T-helper 1 cell treated with Interleukin-12 subunit alpha and Interleukin-12 subunit beta and Interleukin-4 antibody, amounts not matched to agents 30 ng/mL and 1 ng/mL, for 36 hours (primary cell): ENCODE data around the gene ABR. TPM values are rescaled to one million over a fixed set of nuclear protein-coding genes. Genes with fewer than 3 reads are reported as not detected.
"Not testable (repeated sequence)": the region's sequence is repeated elsewhere in the genome, so short reads cannot be mapped to it uniquely, and the experiment has no call there.

Source experiments
- intact Hi-C: fragments of 100-400 bp; cut with micrococcal nuclease; formaldehyde crosslinking; loops from one replicate; pipeline ENCODE4 v1.15.1; 2024
- total RNA-seq: library from RNA; stranded (reverse); gene quantifications from 2 replicates; pipeline ENCODE4 v1.2.3, GENCODE V29; 2022

Gene ABR
- total RNA-seq, 1 donor from 2014 or later: 139 TPM

DNA sequence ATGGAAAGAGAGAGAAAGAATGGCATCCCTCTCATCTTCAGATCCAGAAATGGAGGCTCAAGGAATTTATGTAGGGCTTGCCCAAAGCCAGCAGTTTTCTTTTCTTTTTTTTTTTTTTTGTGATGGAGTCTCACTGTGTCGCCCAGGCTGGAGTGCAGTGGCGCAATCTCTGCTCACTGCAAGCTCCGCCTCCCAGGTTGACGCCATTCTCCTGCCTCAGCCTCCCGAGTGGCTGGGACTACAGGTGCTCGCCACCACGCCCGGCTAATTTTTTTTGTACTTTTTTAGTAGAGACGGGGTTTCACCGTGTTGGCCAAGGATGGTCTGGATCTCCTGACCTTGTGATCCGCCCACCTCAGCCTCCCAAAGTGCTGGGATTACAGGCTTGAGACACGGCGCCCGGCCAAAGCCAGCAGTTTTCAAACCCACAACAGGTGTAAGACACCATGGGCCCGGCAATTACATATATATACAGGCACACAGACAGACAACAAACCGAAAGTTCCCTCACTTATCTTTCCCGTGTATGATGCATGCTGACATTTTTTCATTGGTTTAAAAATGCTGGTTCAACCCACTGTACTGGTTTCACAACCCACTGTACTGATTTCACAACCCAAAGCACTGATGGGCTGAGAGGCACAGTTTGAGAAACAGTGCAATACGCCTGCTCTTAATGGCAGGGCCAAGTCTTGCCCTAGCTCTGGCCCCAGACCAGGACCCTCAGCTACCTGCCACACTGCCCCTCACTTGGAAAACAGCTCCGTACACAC, 81.6 kb downstream of the ABR start:
- intact Hi-C loops: not testable (repeated sequence)

DNA sequence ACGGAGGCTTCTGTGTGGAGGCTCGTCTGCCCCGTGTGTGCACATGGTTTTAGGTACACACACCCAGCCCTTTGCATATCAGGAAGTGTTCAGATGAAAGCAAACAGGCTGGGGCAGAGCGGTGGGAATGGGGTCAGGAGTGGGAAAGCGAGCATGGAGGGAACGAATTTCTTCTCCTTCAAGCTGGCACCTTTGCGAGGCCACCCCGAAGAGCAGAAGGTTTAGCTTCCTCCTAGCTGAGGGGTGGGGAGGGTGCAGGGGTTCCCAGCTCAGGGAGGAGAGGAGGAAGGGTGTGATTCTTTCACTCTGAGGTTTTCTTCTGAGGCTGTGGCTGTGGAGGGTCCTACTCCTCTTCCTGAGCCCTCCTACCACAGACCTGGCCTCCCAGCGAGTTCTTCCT, 83.6 kb downstream of the ABR start:
- intact Hi-C loops: no loop called here

DNA sequence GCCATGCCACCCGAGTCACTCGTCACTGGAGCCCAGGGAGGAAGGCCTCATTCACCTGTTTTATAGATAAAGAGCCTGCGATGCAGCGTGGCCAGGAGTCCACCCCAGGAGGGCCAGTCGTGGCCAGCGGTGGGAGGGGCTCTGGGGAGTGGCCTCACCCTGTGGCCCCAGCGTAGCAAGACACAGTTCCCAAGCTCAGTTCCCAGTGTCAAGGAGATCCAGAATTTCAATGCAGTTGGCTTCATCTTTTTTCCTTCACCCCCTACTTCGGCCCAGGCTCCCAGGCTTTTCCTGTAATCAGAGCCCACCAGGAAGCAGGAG, 84.0 kb downstream of the ABR start:
- intact Hi-C loops: no loop called here

GRCh38 chr17:1095090-1095852, 84.5 kb downstream of the ABR start:
- intact Hi-C loops: no loop called here

DNA sequence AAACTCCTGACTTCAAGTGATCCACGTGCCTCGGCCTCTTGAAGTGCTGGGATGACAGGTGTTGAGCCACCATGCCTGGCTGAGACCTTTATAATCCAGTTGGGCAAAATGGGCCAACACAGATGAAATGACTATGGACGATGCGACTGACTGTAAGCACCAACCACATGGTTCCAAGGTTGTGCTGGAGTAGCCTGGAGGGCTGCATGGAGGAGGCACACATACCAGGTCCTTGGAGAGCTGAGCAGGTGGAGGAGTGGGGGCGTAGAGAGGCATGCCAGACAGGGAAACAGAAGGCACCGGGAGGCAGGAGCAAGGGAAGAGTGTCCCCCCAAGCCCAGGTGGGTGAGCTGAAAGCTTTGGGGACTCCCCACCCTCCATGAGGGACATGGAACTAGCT, 85.2 kb downstream of the ABR start:
- intact Hi-C loops: no loop called here

GRCh38 chr17:1091900-1092299, 87.9 kb downstream of the ABR start:
- intact Hi-C loops: no loop called here

DNA sequence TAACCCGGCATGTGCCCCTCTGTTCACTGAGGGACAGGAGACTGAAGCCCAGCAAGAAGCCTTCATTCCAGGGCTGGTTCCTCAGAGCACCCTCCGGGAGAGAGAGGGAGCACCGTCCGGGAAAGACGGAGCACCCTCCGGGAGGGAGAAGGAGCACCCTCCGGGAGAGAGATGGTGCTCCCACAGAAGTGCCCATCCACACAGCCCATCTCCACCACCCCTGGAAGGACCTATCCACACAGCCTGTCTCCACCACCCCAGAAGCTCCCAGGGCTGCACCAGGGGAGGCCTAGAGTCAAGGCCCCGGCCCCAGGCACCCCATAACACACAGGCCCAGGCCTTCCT, 88.6 kb downstream of the ABR start:
- intact Hi-C loops: no loop called here

DNA sequence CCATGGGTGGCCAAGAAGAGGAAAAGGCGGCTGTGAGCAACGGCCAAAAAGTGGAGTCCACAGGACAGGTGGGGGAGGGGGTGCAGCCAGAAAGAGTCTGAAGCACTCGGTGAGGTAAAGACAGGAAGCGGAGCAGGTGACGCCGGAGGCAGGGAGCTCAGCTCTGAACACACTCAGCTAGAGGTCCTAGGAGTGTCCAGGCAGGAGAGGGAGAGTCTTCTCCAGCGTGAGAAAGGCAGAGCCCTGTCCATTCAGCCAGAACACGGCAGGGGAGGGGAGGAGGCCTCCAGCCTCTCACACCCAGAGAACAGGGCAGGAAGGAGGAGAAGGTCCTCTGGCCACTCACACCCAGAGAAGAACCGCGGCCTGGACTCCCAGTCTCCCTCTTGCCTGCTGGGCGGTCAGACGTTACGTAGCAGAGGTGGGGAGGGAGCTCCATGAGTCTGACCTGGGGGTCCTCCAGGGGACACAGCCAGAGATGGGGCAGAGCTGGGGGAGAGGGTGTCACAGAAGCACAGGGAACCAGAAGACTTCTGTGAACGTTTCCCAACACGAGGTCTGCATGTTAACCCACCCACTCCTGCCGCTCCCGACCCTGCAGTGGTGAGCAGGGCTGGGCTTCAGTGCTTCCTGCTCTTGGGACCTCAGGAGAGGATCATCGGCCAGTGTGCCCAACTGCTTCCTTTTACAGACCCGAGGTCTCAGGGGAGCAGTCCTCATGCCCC, 89.2 kb downstream of the ABR start:
- intact Hi-C loops: no loop called here

- intact Hi-C loops: no loop called here
Observed at GRCh38 chr17:1089915-1090314, 89.9 kb downstream of the ABR start.

- intact Hi-C loops: no loop called here
Observed at GRCh38 chr17:1087381-1088241, 92.2 kb downstream of the ABR start.

- intact Hi-C loops: no loop called here
Observed at GRCh38 chr17:1083451-1084187, 96.2 kb downstream of the ABR start.

GRCh38 chr17:1082579-1082978, 97.2 kb downstream of the ABR start:
- intact Hi-C loops: no loop called here

DNA sequence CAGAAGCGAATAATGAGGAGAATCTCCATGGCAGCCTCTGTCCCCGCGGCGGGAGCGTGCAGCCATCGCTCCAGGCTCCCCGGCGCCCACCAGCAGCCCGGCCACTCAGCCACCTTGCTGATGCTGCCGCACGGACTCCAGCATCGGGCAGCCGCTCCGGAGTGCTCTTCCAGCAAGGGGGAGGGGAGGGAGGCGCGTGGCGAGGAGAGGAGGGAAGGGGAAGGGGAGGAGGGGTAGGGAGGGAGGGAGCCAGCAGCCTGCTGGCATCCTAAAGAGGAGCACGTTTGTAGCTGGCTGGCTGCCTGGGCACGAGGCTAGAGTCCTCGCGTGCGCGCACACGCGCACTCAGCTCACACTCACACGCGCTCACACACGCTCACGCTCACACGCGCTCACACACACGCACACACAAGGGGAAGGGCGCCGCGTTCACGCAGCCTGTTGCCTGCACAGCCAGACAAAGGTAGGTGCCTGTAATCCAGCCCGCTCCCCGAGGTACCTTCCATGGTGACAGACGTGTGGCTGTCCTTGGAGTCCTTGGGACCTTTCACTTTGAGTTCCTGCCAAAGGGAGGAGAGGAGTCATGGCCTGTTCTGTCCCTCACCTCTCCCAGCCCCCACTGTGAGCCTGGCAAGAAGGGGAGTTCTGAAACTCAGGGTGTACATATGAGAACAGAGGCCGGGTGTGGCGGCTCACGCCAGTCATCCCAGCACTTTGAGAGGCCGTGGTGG, 100.8 kb downstream of the ABR start:
- intact Hi-C loops: no loop called here

- intact Hi-C loops: no loop called here
Observed at GRCh38 chr17:1077986-1078711, 101.6 kb downstream of the ABR start.

DNA sequence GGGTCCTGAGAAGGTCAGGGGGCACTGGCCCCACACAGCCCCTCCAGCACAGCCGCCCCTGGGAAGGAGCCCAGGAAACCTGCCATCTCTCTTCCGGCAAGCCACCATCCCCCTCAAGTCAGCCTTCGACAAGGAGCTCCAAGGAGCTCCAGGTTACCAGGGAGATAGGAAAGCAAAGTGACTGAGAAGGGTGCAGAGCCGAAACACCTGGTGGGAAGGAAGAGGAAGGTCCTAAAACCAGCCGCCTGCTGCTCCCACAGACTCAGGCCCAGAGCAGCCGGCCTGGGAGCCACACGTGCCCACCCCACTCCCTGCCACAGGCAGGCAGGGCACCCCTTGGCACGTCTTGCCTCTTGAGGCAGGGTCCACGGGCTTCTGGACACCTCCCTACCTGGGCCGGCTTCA, 102.2 kb downstream of the ABR start:
- intact Hi-C loops: no loop called here

DNA sequence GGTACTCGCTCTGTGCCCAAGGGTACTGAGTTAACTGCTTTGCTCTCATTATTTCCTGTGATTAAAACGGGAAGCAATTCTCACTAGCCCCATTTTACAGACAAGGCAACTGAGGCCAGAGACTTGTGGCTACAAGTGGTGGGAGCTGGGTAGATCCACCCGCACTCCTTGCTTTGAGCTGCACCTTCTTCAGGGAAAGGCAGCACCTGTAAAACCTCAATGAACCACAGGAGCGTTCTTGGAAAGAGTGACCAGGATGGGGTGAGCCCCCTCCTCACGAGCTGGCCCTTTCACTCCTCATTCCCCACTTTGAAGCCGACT, 102.8 kb downstream of the ABR start:
- intact Hi-C loops: no loop called here

GRCh38 chr17:1076299-1076981, 103.3 kb downstream of the ABR start:
- intact Hi-C loops: no loop called here

GRCh38 chr17:1074886-1075605, 104.7 kb downstream of the ABR start:
- intact Hi-C loops: no loop called here
